HepG2 (cell line): ENCODE results near the gene LINS1. TPM values are rescaled to one million over a fixed set of nuclear protein-coding genes. Genes with fewer than 3 reads are reported as not detected.

Experiments
- ARID2 ChIP-seq: sonication (generic); formaldehyde crosslinking; IDR thresholded peaks from 2 replicates; pipeline ENCODE4 v1.8.1; 2022; ENCODE audit warnings: mild to moderate bottlenecking, missing genetic modification reagents, borderline replicate concordance
- ARNT2 ChIP-seq: sonication (generic); formaldehyde crosslinking; IDR thresholded peaks from 2 replicates; pipeline ENCODE4 v1.8.0; 2022; ENCODE audit warnings: mild to moderate bottlenecking, low read depth, missing genetic modification reagents, moderate library complexity
- CBX2 ChIP-seq, 2 experiments: fragments of 200-600 bp in 1 of 2; sonication (generic); formaldehyde crosslinking in 1 of 2; IDR thresholded peaks; 2 replicates each; pipeline versions ENCODE4 v1.7.0 to v1.8.1; 2018 to 2022; ENCODE audit warnings: low read depth in 2 of 2, low read length in 1 of 2, mild to moderate bottlenecking in 1 of 2, missing genetic modification reagents in 1 of 2
- CHD4 ChIP-seq: fragments of 200-600 bp; sonication (generic); IDR thresholded peaks from 2 replicates; pipeline ENCODE4 v1.7.0; 2017; ENCODE audit warnings: mild to moderate bottlenecking, low read length, borderline replicate concordance
- FOXJ3 ChIP-seq: sonication (generic); formaldehyde crosslinking; IDR thresholded peaks from 2 replicates; pipeline ENCODE4 v1.4.0; 2020; ENCODE audit warnings: missing genetic modification reagents, mild to moderate bottlenecking, borderline replicate concordance
- FOXO1 ChIP-seq: sonication (generic); formaldehyde crosslinking; IDR thresholded peaks from 2 replicates; pipeline ENCODE4 v1.4.0; 2020; ENCODE audit warnings: missing genetic modification reagents
- HMG20A ChIP-seq: IDR thresholded peaks from 2 replicates; pipeline ENCODE4 v1.6.1; 2016; ENCODE audit warnings: borderline replicate concordance
- HNF4G ChIP-seq, 2 experiments: sonication (generic) in 1 of 2; formaldehyde crosslinking in 1 of 2; IDR thresholded peaks; 2 replicates each; pipeline versions ENCODE4 v1.4.0 to v1.6.1; 2011 to 2020; ENCODE audit warnings: borderline replicate concordance in 2 of 2, low read depth in 2 of 2, mild to moderate bottlenecking in 2 of 2, low read length in 1 of 2, missing genetic modification reagents in 1 of 2, moderate library complexity in 1 of 2
- MBNL3 ChIP-seq: fragments of 250-450 bp; sonication (Bioruptor Pico); conservative IDR thresholded peaks from 2 replicates; pipeline ENCODE4 v1.8.0; 2022; ENCODE audit warnings: mild to moderate bottlenecking, inconsistent platforms
- MIER2 ChIP-seq: IDR thresholded peaks from 2 replicates; pipeline ENCODE4 v1.6.1; 2016; ENCODE audit warnings: missing biosample characterization, missing genetic modification reagents
- PRMT3 ChIP-seq: sonication (generic); formaldehyde crosslinking; IDR thresholded peaks from 2 replicates; pipeline ENCODE4 v1.8.1; 2022; ENCODE audit warnings: low read depth, mild to moderate bottlenecking, moderate library complexity, missing genetic modification reagents, borderline replicate concordance
- RBM22 ChIP-seq: fragments of 200-400 bp; formaldehyde crosslinking; optimal IDR thresholded peaks from 2 replicates; pipeline ENCODE3; 2017; ENCODE audit warnings: mild to moderate bottlenecking, low read length, moderate library complexity
- RFX5 ChIP-seq: IDR thresholded peaks from 2 replicates; pipeline ENCODE4 v1.6.1; 2011; ENCODE audit warnings: low read depth, low read length, improper control_type of control experiment
- SRF ChIP-seq: IDR thresholded peaks from 2 replicates; pipeline ENCODE4 v1.6.1; 2011; ENCODE audit warnings: mild to moderate bottlenecking, low read depth, low read length, moderate library complexity
- TP53 ChIP-seq: sonication (generic); formaldehyde crosslinking; conservative IDR thresholded peaks from 2 replicates; pipeline ENCODE4 v1.4.0; 2020; ENCODE audit warnings: missing genetic modification reagents
- XRCC5 ChIP-seq: fragments of 200-400 bp; formaldehyde crosslinking; optimal IDR thresholded peaks from 2 replicates; pipeline ENCODE3; 2017; ENCODE audit warnings: mild to moderate bottlenecking, low read length
- ZNF17 ChIP-seq: sonication (generic); formaldehyde crosslinking; IDR thresholded peaks from 2 replicates; pipeline ENCODE4 v1.5.0; 2020; ENCODE audit warnings: mild to moderate bottlenecking, missing genetic modification reagents
- ZNF367 ChIP-seq: sonication (generic); formaldehyde crosslinking; IDR thresholded peaks from 2 replicates; pipeline ENCODE4 v1.4.0; 2020; ENCODE audit warnings: missing genetic modification reagents, borderline replicate concordance
- ZNF432 ChIP-seq: sonication (generic); formaldehyde crosslinking; IDR thresholded peaks from 2 replicates; pipeline ENCODE4 v1.5.0; 2020; ENCODE audit warnings: missing genetic modification reagents, mild to moderate bottlenecking, borderline replicate concordance
- ZNF530 ChIP-seq: sonication (generic); formaldehyde crosslinking; IDR thresholded peaks from 2 replicates; pipeline ENCODE4 v1.5.0; 2020; ENCODE audit warnings: low read depth, mild to moderate bottlenecking, missing genetic modification reagents
- ZNF724P ChIP-seq: sonication (generic); formaldehyde crosslinking; IDR thresholded peaks from 2 replicates; pipeline ENCODE4 v1.8.0; 2022; ENCODE audit warnings: missing genetic modification reagents, borderline replicate concordance
- ZNF776 ChIP-seq: sonication (generic); formaldehyde crosslinking; IDR thresholded peaks from 2 replicates; pipeline ENCODE4 v1.4.0; 2020; ENCODE audit warnings: mild to moderate bottlenecking, missing genetic modification reagents
- polyA plus RNA-seq, 8 experiments: library from polyadenylated mRNA; depleted of rRNA in 3 of 8; stranded (reverse) in 7 of 8; unstranded in 1 of 8; fragments of >200 nt; fragmentation: Illumina TruSeq in 4 of 8; extraction: Trizol in 4 of 8; gene quantifications; 2 replicates each; pipeline versions ENCODE4 v1.2.1 to v1.2.3, GENCODE V29; 2011 to 2016; ENCODE audit warnings: low read depth in 4 of 8, missing spikeins in 1 of 8, mixed read lengths in 1 of 8; ENCODE audit not compliant: insufficient read depth in 1 of 8
- total RNA-seq, 5 experiments: library from RNA; depleted of rRNA; stranded (reverse); fragments of >200 nt; fragmentation: Illumina TruSeq; extraction: Trizol; gene quantifications; 2 replicates each; pipeline ENCODE4 v1.2.3, GENCODE V29; 2016; ENCODE audit warnings: low read depth in 1 of 5
- TF ChIP-seq, protein P1 (sequence below): sonication (generic); formaldehyde crosslinking; IDR thresholded peaks from 2 replicates; pipeline ENCODE4 v1.4.0; 2020; ENCODE audit warnings: mild to moderate bottlenecking, missing genetic modification reagents
- TF ChIP-seq, protein P2 (sequence below): sonication (generic); formaldehyde crosslinking; IDR thresholded peaks from 2 replicates; pipeline ENCODE4 v1.5.0; 2020; ENCODE audit warnings: mild to moderate bottlenecking, missing genetic modification reagents
- TF ChIP-seq, protein P3 (sequence below): sonication (generic); formaldehyde crosslinking; IDR thresholded peaks from 2 replicates; pipeline ENCODE4 v1.8.1; 2022; ENCODE audit warnings: low read depth, mild to moderate bottlenecking, missing genetic modification reagents

The LINS1 gene
- total and polyA plus RNA-seq, 2 of the 13 experiments (the other 11 are each of a cell fraction or from before 2014, with no cell fraction given), result 9.8 to 10.4 TPM

DNA sequence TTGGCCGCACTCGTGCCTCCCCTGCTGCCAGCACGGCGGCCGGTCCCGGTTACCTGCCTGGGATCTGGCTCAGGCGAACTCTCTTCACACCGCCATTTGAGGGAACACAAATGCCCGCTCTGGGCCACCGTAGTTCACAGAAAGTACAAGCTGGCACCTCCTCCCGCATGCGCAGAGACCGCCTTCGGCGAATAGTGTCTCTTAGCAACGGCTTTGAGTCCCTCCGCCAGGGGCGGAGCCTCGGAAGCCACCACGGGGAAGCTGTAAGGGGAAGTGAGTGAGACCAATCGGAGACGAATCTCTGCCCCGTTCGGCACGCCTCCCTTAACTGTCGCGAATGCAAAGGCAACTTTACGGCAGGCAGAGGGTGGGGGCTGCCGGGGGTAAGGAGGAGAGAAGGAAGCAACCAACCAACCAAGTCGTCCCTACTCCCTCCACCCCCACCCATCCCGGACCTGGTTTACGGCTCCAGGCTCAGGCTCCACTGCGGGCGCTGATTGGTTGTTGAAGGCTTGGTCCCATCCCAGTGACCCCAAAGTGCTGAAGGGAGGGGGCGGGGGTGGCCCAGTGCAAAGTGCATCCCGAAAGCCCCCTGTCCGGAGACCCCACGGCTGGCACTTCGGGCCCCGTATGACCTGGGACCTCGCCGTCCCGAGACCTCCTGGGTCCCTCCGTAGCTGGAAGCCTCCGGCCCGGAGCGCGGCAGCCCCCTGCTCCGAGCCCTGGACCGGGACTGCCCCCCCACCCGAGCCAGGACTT is at the start of gene LINS1, which contains the start of gene ASB7 (continued):
- TF ChIP-seq, protein P1, sequence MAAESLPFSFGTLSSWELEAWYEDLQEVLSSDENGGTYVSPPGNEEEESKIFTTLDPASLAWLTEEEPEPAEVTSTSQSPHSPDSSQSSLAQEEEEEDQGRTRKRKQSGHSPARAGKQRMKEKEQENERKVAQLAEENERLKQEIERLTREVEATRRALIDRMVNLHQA (CRISPR knock-in tag), result no peak
- TF ChIP-seq ZNF17 (no peak), SRF (peak; percentile 14; the same call in 1 of the 2 replicates), XRCC5 (no peak), RBM22 (no peak), ARNT2 (CRISPR knock-in tag) (no peak; the same call in 1 of the 2 replicates), RFX5 (peak; percentile 62), MIER2 (CRISPR knock-in tag) (peak; percentile 10; the same call in 1 of the 2 replicates), ZNF432 (CRISPR knock-in tag) (no peak), TP53 (CRISPR knock-in tag) (no peak), ZNF367 (CRISPR knock-in tag) (no peak), ARID2 (CRISPR knock-in tag) (no peak; the same call in 1 of the 2 replicates), ZNF724P (CRISPR knock-in tag) (no peak), PRMT3 (CRISPR knock-in tag) (no peak), FOXO1 (no peak), FOXJ3 (CRISPR knock-in tag) (no peak), MBNL3 (CRISPR knock-in tag) (no peak), HMG20A (no peak), HNF4G (IDR thresholded peaks at IDR 0.05; ENCODE audit: borderline replicate concordance, low read depth, low read length) (peak; percentile 82), HNF4G (CRISPR knock-in tag; IDR thresholded peaks at IDR 0.05; ENCODE audit: borderline replicate concordance, low read depth) (peak; percentile 58; the same call in 1 of the 2 replicates), ZNF530 (CRISPR knock-in tag) (no peak), CHD4 (no peak), ZNF776 (CRISPR knock-in tag) (no peak), CBX2 (IDR thresholded peaks at IDR 0.05; ENCODE audit: low read depth, low read length) (no peak), CBX2 (CRISPR knock-in tag; IDR thresholded peaks at IDR 0.05; ENCODE audit: low read depth) (no peak)
- TF ChIP-seq, protein P2, sequence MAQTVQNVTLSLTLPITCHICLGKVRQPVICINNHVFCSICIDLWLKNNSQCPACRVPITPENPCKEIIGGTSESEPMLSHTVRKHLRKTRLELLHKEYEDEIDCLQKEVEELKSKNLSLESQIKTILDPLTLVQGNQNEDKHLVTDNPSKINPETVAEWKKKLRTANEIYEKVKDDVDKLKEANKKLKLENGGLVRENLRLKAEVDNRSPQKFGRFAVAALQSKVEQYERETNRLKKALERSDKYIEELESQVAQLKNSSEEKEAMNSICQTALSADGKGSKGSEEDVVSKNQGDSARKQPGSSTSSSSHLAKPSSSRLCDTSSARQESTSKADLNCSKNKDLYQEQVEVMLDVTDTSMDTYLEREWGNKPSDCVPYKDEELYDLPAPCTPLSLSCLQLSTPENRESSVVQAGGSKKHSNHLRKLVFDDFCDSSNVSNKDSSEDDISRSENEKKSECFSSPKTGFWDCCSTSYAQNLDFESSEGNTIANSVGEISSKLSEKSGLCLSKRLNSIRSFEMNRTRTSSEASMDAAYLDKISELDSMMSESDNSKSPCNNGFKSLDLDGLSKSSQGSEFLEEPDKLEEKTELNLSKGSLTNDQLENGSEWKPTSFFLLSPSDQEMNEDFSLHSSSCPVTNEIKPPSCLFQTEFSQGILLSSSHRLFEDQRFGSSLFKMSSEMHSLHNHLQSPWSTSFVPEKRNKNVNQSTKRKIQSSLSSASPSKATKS, result no peak
- TF ChIP-seq, protein P3, sequence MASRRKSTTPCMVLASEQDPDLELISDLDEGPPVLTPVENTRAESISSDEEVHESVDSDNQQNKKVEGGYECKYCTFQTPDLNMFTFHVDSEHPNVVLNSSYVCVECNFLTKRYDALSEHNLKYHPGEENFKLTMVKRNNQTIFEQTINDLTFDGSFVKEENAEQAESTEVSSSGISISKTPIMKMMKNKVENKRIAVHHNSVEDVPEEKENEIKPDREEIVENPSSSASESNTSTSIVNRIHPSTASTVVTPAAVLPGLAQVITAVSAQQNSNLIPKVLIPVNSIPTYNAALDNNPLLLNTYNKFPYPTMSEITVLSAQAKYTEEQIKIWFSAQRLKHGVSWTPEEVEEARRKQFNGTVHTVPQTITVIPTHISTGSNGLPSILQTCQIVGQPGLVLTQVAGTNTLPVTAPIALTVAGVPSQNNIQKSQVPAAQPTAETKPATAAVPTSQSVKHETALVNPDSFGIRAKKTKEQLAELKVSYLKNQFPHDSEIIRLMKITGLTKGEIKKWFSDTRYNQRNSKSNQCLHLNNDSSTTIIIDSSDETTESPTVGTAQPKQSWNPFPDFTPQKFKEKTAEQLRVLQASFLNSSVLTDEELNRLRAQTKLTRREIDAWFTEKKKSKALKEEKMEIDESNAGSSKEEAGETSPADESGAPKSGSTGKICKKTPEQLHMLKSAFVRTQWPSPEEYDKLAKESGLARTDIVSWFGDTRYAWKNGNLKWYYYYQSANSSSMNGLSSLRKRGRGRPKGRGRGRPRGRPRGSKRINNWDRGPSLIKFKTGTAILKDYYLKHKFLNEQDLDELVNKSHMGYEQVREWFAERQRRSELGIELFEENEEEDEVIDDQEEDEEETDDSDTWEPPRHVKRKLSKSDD (CRISPR knock-in tag), result 0 out of 2 replicates have a peak, but pooled peaks have one; percentile 21
